ENCODE data around the gene VWA7. TPM values are rescaled to one million over a fixed set of nuclear protein-coding genes. Genes with fewer than 3 reads are reported as not detected.

Gene VWA7
- total RNA-seq, 2 donors from 2014 or later = 2.7 to 13.0 TPM

DNA sequence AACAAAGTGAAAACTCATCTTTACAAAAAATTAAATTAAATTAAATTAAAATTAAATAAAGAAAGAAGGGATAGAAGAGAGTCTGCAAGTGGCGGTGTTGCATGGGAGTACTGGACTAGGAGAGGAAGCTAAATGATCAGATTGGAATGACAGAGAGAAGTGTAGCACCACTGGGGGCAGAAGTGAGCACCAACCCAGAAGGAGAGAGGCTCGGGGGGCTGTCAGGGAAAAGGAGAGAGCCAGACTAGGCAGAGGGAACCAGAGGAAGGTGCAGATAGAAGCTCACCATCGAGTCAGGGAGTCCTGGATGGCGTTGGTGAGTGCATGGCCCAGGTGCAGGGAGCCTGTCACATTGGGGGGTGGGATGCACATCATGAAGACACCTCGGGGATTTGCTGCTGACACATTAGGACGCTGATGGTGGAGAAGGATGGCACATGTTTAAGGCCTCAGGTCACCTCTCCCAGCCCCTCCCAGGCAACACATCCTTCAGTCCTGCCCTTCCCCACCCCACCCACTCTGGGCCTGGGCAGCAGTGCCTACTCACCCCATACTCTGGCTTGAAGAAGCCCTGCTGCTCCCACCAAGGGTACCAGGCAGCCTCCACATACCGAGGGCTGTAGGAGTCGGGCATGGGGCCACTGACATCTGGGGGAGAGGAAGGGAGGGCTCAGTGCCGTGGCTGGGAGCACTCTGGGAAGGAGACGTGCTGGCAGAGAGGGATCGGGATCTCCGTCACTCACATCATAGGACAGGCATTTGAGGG, 14.4 kb upstream of the VWA7 start:
- H3K27ac ChIP-seq = no peak overlapping the region
- H3K4me3 ChIP-seq = no peak overlapping the region
- H3K9me3 ChIP-seq = no peaks in the 10 kb centered on the region
- TF ChIP-seq, protein P1, sequence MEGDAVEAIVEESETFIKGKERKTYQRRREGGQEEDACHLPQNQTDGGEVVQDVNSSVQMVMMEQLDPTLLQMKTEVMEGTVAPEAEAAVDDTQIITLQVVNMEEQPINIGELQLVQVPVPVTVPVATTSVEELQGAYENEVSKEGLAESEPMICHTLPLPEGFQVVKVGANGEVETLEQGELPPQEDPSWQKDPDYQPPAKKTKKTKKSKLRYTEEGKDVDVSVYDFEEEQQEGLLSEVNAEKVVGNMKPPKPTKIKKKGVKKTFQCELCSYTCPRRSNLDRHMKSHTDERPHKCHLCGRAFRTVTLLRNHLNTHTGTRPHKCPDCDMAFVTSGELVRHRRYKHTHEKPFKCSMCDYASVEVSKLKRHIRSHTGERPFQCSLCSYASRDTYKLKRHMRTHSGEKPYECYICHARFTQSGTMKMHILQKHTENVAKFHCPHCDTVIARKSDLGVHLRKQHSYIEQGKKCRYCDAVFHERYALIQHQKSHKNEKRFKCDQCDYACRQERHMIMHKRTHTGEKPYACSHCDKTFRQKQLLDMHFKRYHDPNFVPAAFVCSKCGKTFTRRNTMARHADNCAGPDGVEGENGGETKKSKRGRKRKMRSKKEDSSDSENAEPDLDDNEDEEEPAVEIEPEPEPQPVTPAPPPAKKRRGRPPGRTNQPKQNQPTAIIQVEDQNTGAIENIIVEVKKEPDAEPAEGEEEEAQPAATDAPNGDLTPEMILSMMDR (IDR thresholded peaks at IDR 0.05) = peak in 3 of 4 experiments; percentile 15 to 55 (median 48)
- no peak for TF ChIP-seq POLR2AphosphoS5 (IDR thresholded peaks at IDR 0.05)
- TF ChIP-seq POLR2A (IDR thresholded peaks at IDR 0.05) = no peak
- no peaks in the 10 kb centered on the region for H3K27me3 ChIP-seq (replicated peaks; ENCODE audit: insufficient read depth)
- 64% methylated on average over 12 of the region's 12 CpGs for WGBS
- peaks cover 3% of the 10 kb centered on the region for H3K4me1 ChIP-seq (replicated peaks)
- intact Hi-C loops (cut with DNase I) = no loop called here
- DNase-seq (ENCODE audit: low spot score) = no peak
- H3K36me3 ChIP-seq = no peaks in the 10 kb centered on the region

DNA sequence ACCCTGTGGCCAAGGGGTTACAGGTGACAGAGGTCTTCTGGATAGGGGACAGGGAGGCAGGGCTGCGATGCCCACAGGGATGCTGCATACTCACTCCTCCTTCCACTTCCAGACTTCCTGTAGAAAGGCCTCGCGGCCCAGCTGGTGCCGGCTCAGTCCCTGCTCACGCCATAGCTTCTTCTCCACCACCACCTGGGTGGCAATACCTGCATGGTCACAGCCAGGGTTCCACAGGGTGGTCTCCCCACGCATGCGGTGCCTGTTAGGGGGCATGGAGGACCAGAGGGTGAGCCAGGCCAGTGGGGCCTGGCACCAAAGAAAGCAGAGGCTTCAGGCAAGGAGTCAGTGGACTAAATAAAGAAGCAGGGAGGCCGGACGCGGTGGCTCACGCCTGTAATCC, 8.3 kb upstream of the VWA7 start:
- Histone ChIP-seq H3K27me3 (replicated peaks; ENCODE audit: insufficient read depth) (no peaks in the 10 kb centered on the region), H3K4me3 (no peak overlapping the region), H3K9me3 (no peaks in the 10 kb centered on the region), H3K27ac (no peak overlapping the region), H3K4me1 (replicated peaks) (no peaks in the 10 kb centered on the region), H3K36me3 (peaks cover 5 to 16% of the 10 kb centered on the region in 2 donors)
- DNase-seq (ENCODE audit: low spot score) = no peak
- 95% methylated on average over 11 of the region's 11 CpGs for WGBS
- TF ChIP-seq, protein P1 (IDR thresholded peaks at IDR 0.05) = no peak
- TF ChIP-seq POLR2A (IDR thresholded peaks at IDR 0.05) = no peak
- intact Hi-C loops (cut with DNase I) = no loop called here

DNA sequence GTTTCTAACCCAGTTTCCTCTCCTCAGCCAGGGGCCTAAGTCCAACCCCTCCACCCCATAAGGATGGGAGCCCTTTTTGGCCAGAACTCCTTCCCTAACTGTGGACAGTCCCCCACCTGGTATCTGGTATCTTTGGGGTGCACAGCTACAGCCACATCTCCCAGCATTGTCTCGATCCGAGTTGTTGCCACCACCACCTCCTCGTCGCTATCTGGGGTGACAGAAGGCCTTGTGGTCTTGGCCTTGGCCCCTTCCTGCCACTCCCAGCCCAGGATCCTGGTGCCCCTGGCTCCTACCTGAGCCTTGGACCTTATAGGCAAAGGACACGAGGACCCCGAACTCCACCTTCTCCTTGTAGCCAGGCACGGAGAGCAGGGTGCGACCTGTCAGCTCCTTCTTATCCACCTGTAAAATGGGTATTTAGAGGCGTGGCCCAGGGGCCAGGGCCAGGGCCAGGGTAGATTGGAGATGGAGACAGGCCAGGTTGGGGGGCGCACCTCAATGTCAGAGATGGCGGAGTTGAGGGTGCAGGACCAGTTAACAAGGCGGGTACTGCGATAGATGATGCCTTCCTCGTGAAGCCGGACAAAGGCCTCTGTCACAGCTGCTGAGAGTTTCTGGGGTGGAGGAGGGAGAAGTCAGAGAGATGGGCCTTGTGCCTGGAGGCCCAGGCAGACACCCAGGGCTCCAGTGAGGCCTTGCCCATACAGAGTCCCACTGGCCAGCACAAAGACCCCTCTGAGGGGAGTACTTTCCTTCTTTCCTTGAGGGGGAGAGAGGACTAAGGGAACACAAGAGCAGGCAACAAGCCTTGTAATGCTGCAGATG, 7.2 kb upstream of the VWA7 start:
- WGBS = 91% methylated on average over 15 of the region's 15 CpGs
- no peak for DNase-seq (ENCODE audit: low spot score)
- H3K27me3 ChIP-seq (replicated peaks; ENCODE audit: insufficient read depth) = no peaks in the 10 kb centered on the region
- no peak overlapping the region for H3K27ac ChIP-seq
- intact Hi-C loops (cut with DNase I) = no loop called here
- no peaks in the 10 kb centered on the region for H3K4me1 ChIP-seq (replicated peaks)
- H3K36me3 ChIP-seq = peaks cover 5 to 24% of the 10 kb centered on the region in 2 donors
- TF ChIP-seq POLR2AphosphoS5 (IDR thresholded peaks at IDR 0.05) (no peak), POLR2A (IDR thresholded peaks at IDR 0.05) (no peak)
- TF ChIP-seq, protein P1 (IDR thresholded peaks at IDR 0.05) = no peak
- H3K4me3 ChIP-seq = no peak overlapping the region
- H3K9me3 ChIP-seq = no peaks in the 10 kb centered on the region

DNA sequence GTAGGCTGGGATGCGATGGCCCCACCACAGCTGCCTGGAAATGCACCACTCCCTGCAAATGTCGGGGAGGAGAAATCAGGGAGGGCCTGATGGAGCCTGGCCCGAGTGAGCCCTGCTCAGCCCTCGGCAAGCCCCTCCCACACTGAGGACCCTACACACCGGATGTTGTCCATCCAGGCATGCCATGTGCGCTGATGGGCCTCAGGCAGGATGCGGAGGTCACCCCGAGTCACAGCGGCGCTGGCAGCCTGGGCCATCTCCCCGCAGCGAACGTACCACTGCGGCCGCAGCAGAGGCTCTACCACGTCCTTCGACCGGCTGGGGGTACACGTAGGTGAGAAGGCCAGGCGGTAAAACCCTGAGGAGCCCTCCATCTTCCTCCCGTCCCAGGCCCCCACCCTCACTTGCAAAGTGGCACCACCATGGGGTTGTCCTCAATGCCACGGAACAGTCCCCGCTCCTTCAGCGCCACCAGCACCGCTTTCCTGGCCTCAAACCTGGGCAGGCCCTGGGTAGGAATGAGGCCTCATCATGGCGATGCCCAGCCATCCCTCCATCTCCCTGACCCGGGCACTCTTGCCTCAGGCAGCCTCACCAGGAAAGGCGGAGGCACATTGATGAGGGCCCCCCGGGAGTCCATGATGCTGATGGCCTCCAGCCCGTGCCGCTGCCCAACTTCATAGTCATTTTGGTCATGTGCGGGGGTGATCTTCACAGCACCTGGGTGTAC, 5.2 kb upstream of the VWA7 start:
- Histone ChIP-seq H3K27me3 (replicated peaks; ENCODE audit: insufficient read depth) (no peaks in the 10 kb centered on the region), H3K36me3 (peaks cover 5 to 24% of the 10 kb centered on the region in 2 donors), H3K4me1 (replicated peaks) (no peaks in the 10 kb centered on the region), H3K4me3 (no peak overlapping the region), H3K9me3 (no peaks in the 10 kb centered on the region), H3K27ac (no peak overlapping the region)
- TF ChIP-seq POLR2A (IDR thresholded peaks at IDR 0.05) (no peak), POLR2AphosphoS5 (IDR thresholded peaks at IDR 0.05) (no peak)
- TF ChIP-seq, protein P1 (IDR thresholded peaks at IDR 0.05) = no peak
- intact Hi-C loops (cut with DNase I) = no loop called here
- WGBS = 88% methylated on average over 30 of the region's 32 CpGs
- no peak for DNase-seq (ENCODE audit: low spot score)

All from prostate gland (tissue), 2 donors.